Measurements from ENCODE around the gene FARS2. TPM values are rescaled to one million over a fixed set of nuclear protein-coding genes. Genes with fewer than 3 reads are reported as not detected.

Gene FARS2
- total and polyA plus RNA-seq, 9 of the 15 experiments (the other 6 are each of a cell fraction or from before 2014, with no cell fraction given): 16.5 to 62.2 (median 27.0) TPM

DNA sequence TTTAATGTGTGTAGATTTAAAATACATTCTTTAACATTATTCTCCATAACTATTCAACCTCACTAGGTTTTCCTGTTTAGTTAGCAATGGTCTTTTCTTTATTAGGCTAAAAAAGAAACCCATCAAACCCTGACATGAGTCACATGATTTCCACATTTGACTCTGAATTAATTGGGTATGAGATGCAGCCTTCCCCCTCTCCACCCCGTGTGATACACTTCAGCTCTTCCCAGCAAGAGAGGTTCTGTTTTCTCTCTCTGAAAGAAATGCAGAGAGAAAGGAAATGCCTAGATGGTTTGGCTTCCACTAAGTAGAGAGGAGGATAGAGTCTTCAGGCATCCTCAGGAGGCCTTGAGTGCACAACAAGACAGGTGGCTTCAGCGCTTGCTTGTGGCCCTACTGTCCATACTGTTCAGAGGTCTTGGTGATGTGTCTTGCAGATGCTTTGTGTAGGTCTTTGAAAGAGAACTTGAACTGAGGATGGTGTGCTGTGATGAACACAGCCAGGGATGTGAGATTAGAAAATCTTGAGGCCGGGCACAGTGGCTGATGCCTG, 17.3 kb downstream of the FARS2 start:
- H3K36me3 ChIP-seq (ENCODE audit: control insufficient read depth, insufficient read depth, low read length): 0 out of 3 replicates have a peak, but pooled peaks cover 2% of the 10 kb centered on the region
- no peak overlapping the region for H2AFZ ChIP-seq (ENCODE audit: low read depth, low read length)
- peaks cover 5 to 12% of the 10 kb centered on the region in 2 experiments; a peak in 4 of 5 replicates for H3K4me1 ChIP-seq (replicated peaks in 1 of 2; ENCODE audit: control insufficient read depth in 2 of 2, insufficient read depth in 2 of 2, low read length in 2 of 2)
- no peak for DNase-seq (ENCODE audit: extremely low read depth in 1 of 4, low spot score in 3 of 4)
- in situ Hi-C loops (cut with MboI): no loop called here
- no peak for FAIRE-seq
- no peaks in the 10 kb centered on the region for H3K27me3 ChIP-seq (ENCODE audit: control insufficient read depth in 2 of 2, insufficient read depth in 2 of 2, low read length in 2 of 2)
- no peak for ATAC-seq
- H3K9me1 ChIP-seq (ENCODE audit: control insufficient read depth, insufficient read depth, low read length): no peaks in the 10 kb centered on the region
- H4K20me1 ChIP-seq (replicated peaks; ENCODE audit: control insufficient read depth, insufficient read depth, low read length): no peaks in the 10 kb centered on the region
- H3K9ac ChIP-seq (ENCODE audit: insufficient read depth in 1 of 2, low read depth in 2 of 2, low read length in 2 of 2): no peak overlapping the region
- 88% methylated on average over 3 of the region's 3 CpGs for WGBS (ENCODE audit: insufficient coverage, low coverage, missing lambda C conversion rate)
- no TSS peak for BruUV-seq (replicated peaks)
- no peak for TF ChIP-seq ZNF408 (CRISPR knock-in tag; IDR thresholded peaks at IDR 0.05; ENCODE audit: low read depth)
- TF ChIP-seq, protein P1, sequence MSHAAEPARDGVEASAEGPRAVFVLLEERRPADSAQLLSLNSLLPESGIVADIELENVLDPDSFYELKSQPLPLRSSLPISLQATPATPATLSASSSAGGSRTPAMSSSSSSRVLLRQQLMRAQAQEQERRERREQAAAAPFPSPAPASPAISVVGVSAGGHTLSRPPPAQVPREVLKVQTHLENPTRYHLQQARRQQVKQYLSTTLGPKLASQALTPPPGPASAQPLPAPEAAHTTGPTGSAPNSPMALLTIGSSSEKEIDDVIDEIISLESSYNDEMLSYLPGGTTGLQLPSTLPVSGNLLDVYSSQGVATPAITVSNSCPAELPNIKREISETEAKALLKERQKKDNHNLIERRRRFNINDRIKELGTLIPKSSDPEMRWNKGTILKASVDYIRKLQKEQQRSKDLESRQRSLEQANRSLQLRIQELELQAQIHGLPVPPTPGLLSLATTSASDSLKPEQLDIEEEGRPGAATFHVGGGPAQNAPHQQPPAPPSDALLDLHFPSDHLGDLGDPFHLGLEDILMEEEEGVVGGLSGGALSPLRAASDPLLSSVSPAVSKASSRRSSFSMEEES (CRISPR knock-in tag; IDR thresholded peaks at IDR 0.05): peak; percentile 35; the same call in 1 of the 2 replicates
- peaks cover 34% of the 10 kb centered on the region for H3K79me2 ChIP-seq (ENCODE audit: control insufficient read depth, insufficient read depth, low read length)
- no peak overlapping the region for H3K4me2 ChIP-seq (ENCODE audit: insufficient read depth, low read length)
- POLR2A ChIA-PET: interaction anchor here (1.1 kb wide), 1 partner anchor 12 kb away, joined by 3 read pairs; no protein-coding TSS in a partner anchor
- CTCF ChIA-PET (ENCODE audit: low intra/inter-chr PET ratio): no interaction called here
- intact Hi-C loops (cut with micrococcal nuclease): loop anchor here (5.0 kb wide), 1 partner anchor 99 kb away; no protein-coding TSS in a partner anchor
- H3K27ac ChIP-seq (ENCODE audit: extremely low read depth, low read depth, low read length): no peak overlapping the region
- H3K4me3 ChIP-seq: no peak overlapping the region
- no peaks in the 10 kb centered on the region for H3K9me3 ChIP-seq (replicated peaks; ENCODE audit: control insufficient read depth, insufficient read depth, low read depth, low read length)
